Measurements from ENCODE around the gene MRS2.

DNA sequence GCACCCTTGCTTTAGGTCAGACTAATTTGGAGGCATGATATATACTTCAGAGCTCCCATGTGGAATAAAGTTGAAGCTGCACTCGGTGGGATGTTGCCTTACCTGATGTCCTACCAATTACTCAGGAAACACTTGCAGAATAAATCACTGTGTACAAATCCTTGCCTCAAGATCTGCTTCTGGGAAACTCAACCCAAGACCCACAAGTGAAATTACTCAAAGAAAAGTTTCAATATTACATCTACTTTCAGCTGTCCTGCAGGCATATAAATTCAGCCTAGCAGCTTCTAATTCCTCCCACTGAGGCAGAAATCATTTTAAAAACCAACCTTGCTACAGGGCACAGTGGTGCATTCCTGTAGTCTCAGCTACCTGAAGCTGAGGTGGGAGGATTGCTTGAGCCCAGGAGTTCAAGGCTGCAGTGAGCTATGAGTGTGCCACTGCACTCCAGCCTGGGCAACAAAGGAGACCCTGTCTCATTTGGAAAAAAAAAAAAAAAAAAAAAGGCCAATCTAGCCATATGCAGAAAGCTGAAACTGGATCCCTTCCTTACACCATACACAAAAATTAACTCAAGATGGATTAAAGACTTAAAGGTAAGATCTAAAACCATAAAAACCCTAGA, 24.2 kb upstream of the MRS2 start:
- TF ChIP-seq, protein P1, sequence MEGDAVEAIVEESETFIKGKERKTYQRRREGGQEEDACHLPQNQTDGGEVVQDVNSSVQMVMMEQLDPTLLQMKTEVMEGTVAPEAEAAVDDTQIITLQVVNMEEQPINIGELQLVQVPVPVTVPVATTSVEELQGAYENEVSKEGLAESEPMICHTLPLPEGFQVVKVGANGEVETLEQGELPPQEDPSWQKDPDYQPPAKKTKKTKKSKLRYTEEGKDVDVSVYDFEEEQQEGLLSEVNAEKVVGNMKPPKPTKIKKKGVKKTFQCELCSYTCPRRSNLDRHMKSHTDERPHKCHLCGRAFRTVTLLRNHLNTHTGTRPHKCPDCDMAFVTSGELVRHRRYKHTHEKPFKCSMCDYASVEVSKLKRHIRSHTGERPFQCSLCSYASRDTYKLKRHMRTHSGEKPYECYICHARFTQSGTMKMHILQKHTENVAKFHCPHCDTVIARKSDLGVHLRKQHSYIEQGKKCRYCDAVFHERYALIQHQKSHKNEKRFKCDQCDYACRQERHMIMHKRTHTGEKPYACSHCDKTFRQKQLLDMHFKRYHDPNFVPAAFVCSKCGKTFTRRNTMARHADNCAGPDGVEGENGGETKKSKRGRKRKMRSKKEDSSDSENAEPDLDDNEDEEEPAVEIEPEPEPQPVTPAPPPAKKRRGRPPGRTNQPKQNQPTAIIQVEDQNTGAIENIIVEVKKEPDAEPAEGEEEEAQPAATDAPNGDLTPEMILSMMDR (IDR thresholded peaks at IDR 0.05), result no peak
- TF ChIP-seq POLR2A (IDR thresholded peaks at IDR 0.05), result no peak

All from right lobe of liver (tissue), 4 donors.